A673 (cell line): ENCODE data around the gene FAM229A. TPM values are rescaled to one million over a fixed set of nuclear protein-coding genes. Genes with fewer than 3 reads are reported as not detected.

Experiments used
- Bru-seq: library from RNA; stranded (reverse); fragments of 400-500 nt; gene quantifications from one replicate; lab custom pipeline; 2021; lab: Mats Ljungman, UMichigan
- BruChase-seq, 2 experiments: library from RNA; stranded (reverse); fragments of 400-500 nt; gene quantifications; one replicate each; lab custom pipeline; 2021; lab: Mats Ljungman, UMichigan
- BruUV-seq: library from RNA; stranded (reverse); fragments of 400-500 nt; replicated peaks from 2 replicates; lab custom pipeline; 2021; lab: Mats Ljungman, UMichigan
- CTCF ChIA-PET: fragments of 300-600 bp; sonication (Branson Sonifier 250); formaldehyde crosslinking; loops from one replicate; lab custom pipeline; 2022; ENCODE audit warnings: antibody characterized with exemption; lab: Charles Lee
- POLR2A ChIA-PET: fragments of 300-600 bp; sonication (Branson Sonifier 250); formaldehyde crosslinking; loops from one replicate; lab custom pipeline; 2022; ENCODE audit warnings: antibody characterized with exemption; ENCODE audit not compliant: low non-redundant PET; lab: Charles Lee
- DNase-seq: peaks from one replicate; pipeline ENCODE4 v3.0.0-alpha.2; 2015; ENCODE audit warnings: low spot score
- H3K27ac ChIP-seq: fragments of 200-600 bp; sonication (generic); 2 replicates; pipeline ENCODE4 v1.5.1; 2016; ENCODE audit warnings: mixed run types, low read depth, mild to moderate bottlenecking, mixed read lengths, antibody characterized with exemption, low read length; ENCODE audit not compliant: poor library complexity, severe bottlenecking
- H3K27me3 ChIP-seq: fragments of 200-600 bp; sonication (generic); replicated peaks from 2 replicates; pipeline ENCODE4 v1.6.1; 2017; ENCODE audit warnings: mixed run types, low read depth, mild to moderate bottlenecking, mixed read lengths, antibody characterized with exemption, low read length; ENCODE audit not compliant: insufficient read depth, poor library complexity
- H3K36me3 ChIP-seq: fragments of 200-600 bp; sonication (generic); 2 replicates; pipeline ENCODE4 v1.6.1; 2016; ENCODE audit warnings: mixed run types, mild to moderate bottlenecking, mixed read lengths, antibody characterized with exemption, low read length; ENCODE audit not compliant: insufficient read depth, poor library complexity, severe bottlenecking
- H3K4me1 ChIP-seq: fragments of 200-600 bp; sonication (generic); 2 replicates; pipeline ENCODE4 v1.6.1; 2017; ENCODE audit warnings: mixed run types, mild to moderate bottlenecking, mixed read lengths, antibody characterized with exemption, low read length; ENCODE audit not compliant: insufficient read depth, poor library complexity, severe bottlenecking
- H3K4me3 ChIP-seq: fragments of 200-600 bp; sonication (generic); 2 replicates; pipeline ENCODE4 v1.5.1; 2016; ENCODE audit warnings: low read depth, mixed run types, mild to moderate bottlenecking, mixed read lengths, low read length; ENCODE audit not compliant: poor library complexity, severe bottlenecking
- H3K9me3 ChIP-seq: fragments of 200-600 bp; sonication (generic); 2 replicates; pipeline ENCODE4 v1.6.1; 2016; ENCODE audit warnings: mixed run types, low read depth, mild to moderate bottlenecking, mixed read lengths, antibody characterized with exemption, low read length; ENCODE audit not compliant: poor library complexity, severe bottlenecking
- CTCF ChIP-seq: fragments of 300-800, 200-600 bp; sonication (generic); conservative IDR thresholded peaks from 2 replicates; pipeline ENCODE4 v1.5.1; 2017; ENCODE audit warnings: low read depth, mild to moderate bottlenecking, antibody characterized with exemption, low read length, moderate library complexity, mixed read lengths
- EZH2 ChIP-seq: fragments of 200-600 bp; sonication (generic); IDR thresholded peaks from 2 replicates; pipeline ENCODE4 v1.6.1; 2017; ENCODE audit warnings: borderline replicate concordance, low read depth, mild to moderate bottlenecking, mixed read lengths, antibody characterized with exemption, low read length; ENCODE audit not compliant: poor library complexity, severe bottlenecking
- intact Hi-C: fragments of 100-400 bp; cut with micrococcal nuclease; formaldehyde crosslinking; loops from one replicate; pipeline ENCODE4 v1.10.0; 2022; ENCODE audit not compliant: unreplicated experiment
- long read RNA-seq: library from polyadenylated mRNA; stranded (forward); transcript quantifications from one replicate; pipeline ENCODE4 v2.0.0, GENCODE V29; 2022
- total RNA-seq: library from RNA; stranded (reverse); gene quantifications from 2 replicates; pipeline ENCODE4 v1.2.3, GENCODE V29; 2021

The FAM229A gene, protein sequence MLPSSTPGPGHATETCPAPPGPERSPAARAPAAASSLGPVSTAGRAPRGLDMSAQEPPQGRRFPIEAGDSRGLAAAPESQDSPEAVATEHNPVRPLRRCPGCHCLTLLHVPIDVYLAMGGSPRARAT
- total RNA-seq (4.7 and 5.2 TPM in 2 replicates), Bru-seq, nascent RNA (percentile 34 among the genes with signal in this experiment), BruChase-seq, experiment 1, labeled RNA remaining after a 2-hour chase (percentile 58 among the genes with signal in this experiment), BruChase-seq, experiment 2, labeled RNA remaining after a 6-hour chase (percentile 59 among the genes with signal in this experiment)
- long read RNA-seq, partial matches to known transcripts, result 0 of 2 reads
- long read RNA-seq, other reads (novel, unspliced or antisense), result 1 of 2 reads

GRCh38 chr1:32362474-32363313 lies at the start of gene FAM229A, which contains the start of gene TSSK3:
Gene FAM229A, minus strand, starts transcription at chr1:32362485. Its CDS starts 394 bp downstream, at chr1:32362091.
Gene TSSK3, plus strand, starts transcription at chr1:32362539. Its CDS starts 163 bp downstream, at chr1:32362702.
- intact Hi-C loops, result no loop called here
- BruUV-seq, result no TSS peak

DNA sequence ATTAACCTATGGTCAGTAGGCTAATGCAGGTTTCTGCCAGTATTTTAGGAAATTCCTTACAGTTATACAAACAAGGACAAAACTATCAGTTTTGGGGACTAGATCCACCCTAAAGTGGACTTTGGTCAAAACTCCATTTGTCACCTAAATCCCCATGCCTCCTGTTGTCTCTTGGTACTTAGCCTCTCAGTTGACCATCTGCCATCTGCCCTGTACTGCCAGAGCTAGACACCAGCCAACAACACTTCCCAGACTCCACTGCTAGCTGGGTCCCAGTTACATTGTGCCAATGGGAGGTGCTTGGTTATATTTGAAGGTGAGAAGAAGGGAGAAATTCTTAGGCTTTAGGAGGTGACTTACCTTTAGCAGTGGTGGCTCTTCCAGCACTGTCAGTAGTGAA lies 49.0 kb upstream of the FAM229A start:
- no peaks in the 10 kb centered on the region for H3K36me3 ChIP-seq
- H3K9me3 ChIP-seq, result peaks cover 6% of the 10 kb centered on the region
- BruUV-seq, result no TSS peak
- POLR2A ChIA-PET, result no interaction called here
- intact Hi-C loops, result loop anchor here (5.0 kb wide), 1 partner anchor 194 kb away; no protein-coding TSS in a partner anchor
- H3K4me3 ChIP-seq, result no peak overlapping the region
- CTCF ChIA-PET, result no interaction called here
- H3K27ac ChIP-seq, result no peak overlapping the region
- DNase-seq, result no peak
- TF ChIP-seq CTCF (no peak), EZH2 (no peak)
- H3K27me3 ChIP-seq, result no peaks in the 10 kb centered on the region
- no peaks in the 10 kb centered on the region for H3K4me1 ChIP-seq

More at GRCh38 chr1:32362474-32363313, at the start of gene FAM229A, which contains the start of gene TSSK3:
- ChIA-PET CTCF (no interaction called here), POLR2A (interaction anchor here (0.6 kb wide), 2 partner anchors 10 to 35 kb away, joined by 3 to 4 read pairs; no protein-coding TSS in a partner anchor)
- peak within 1 kb of the TSS; percentile 49 for H3K4me3 ChIP-seq
- no peak within 1 kb of the TSS for H3K27ac ChIP-seq
- peaks cover 9% of the 10 kb centered on the region for H3K4me1 ChIP-seq
- H3K9me3 ChIP-seq, result no peaks in the 10 kb centered on the region
- no peak for TF ChIP-seq EZH2
- TF ChIP-seq CTCF, result no peak
- peaks cover 19% of the 10 kb centered on the region for H3K36me3 ChIP-seq
- DNase-seq, result no peak
- no peaks in the 10 kb centered on the region for H3K27me3 ChIP-seq

DNA sequence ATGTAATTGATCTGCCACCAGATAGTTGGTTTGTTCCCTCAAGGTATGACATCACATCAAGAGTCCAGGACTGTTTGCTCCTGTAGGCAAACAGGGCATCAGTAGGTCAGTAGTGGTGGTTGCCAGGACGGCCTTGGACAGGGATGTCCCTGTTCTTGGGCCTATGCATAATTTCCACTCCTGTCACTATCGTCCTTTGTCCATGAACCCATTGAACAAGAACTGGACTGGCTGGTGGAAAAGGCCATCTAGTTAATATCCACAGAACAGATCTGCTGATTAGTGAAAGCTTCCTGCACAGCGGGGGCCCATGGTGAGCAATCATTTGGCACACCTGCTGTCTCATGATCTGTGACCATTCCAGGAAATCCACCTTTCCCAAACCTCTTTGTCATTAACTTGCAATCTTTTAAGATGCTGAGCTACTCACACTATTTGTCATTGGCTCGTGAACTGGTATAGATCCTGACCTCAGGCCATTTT lies 44.4 kb upstream of the FAM229A start:
- POLR2A ChIA-PET, result no interaction called here
- H3K4me3 ChIP-seq, result no peak overlapping the region

More for the DNA sequence above, 44.4 kb upstream of the FAM229A start:
- no peaks in the 10 kb centered on the region for H3K9me3 ChIP-seq
- no peaks in the 10 kb centered on the region for H3K36me3 ChIP-seq
- no peaks in the 10 kb centered on the region for H3K4me1 ChIP-seq
- DNase-seq, result no peak
- intact Hi-C loops, result no loop called here
- no peaks in the 10 kb centered on the region for H3K27me3 ChIP-seq
- CTCF ChIA-PET, result no interaction called here
- TF ChIP-seq CTCF, result no peak
- TF ChIP-seq EZH2, result no peak
- no peak overlapping the region for H3K27ac ChIP-seq
- BruUV-seq, result no TSS peak
